Transverse colon (tissue), 4 donors: ENCODE results near the gene RHBDD1.

Experiments used
- POLR2A ChIP-seq: fragments of 450-650 bp; IDR thresholded peaks from one replicate; pipeline ENCODE4 v1.6.1; 2016; ENCODE audit warnings: antibody characterized with exemption, mild to moderate bottlenecking, moderate library complexity
- POLR2AphosphoS5 ChIP-seq, 3 donors: sonication (generic); formaldehyde crosslinking; IDR thresholded peaks; one replicate each; pipeline ENCODE4 v1.6.1; 2016; ENCODE audit warnings: antibody characterized with exemption in 3 of 3
- TF ChIP-seq, protein P1 (sequence below), 5 experiments: fragments of 200-600 bp in 3 of 5; fragments of 450-650 bp in 2 of 5; sonication (generic) in 3 of 5; IDR thresholded peaks; 1 replicate in 2 of 5; 2 replicates in 3 of 5; pipeline ENCODE4 v1.5.1; 2016 to 2017; ENCODE audit warnings: antibody characterized with exemption in 5 of 5, inconsistent platforms in 3 of 5, mild to moderate bottlenecking in 2 of 5, moderate library complexity in 1 of 5

GRCh38 chr2:226796012-226796839 is 39.6 kb upstream of the RHBDD1 start:
- no peak for TF ChIP-seq POLR2AphosphoS5 (IDR thresholded peaks at IDR 0.05)
- no peak for TF ChIP-seq POLR2A
- TF ChIP-seq, protein P1, sequence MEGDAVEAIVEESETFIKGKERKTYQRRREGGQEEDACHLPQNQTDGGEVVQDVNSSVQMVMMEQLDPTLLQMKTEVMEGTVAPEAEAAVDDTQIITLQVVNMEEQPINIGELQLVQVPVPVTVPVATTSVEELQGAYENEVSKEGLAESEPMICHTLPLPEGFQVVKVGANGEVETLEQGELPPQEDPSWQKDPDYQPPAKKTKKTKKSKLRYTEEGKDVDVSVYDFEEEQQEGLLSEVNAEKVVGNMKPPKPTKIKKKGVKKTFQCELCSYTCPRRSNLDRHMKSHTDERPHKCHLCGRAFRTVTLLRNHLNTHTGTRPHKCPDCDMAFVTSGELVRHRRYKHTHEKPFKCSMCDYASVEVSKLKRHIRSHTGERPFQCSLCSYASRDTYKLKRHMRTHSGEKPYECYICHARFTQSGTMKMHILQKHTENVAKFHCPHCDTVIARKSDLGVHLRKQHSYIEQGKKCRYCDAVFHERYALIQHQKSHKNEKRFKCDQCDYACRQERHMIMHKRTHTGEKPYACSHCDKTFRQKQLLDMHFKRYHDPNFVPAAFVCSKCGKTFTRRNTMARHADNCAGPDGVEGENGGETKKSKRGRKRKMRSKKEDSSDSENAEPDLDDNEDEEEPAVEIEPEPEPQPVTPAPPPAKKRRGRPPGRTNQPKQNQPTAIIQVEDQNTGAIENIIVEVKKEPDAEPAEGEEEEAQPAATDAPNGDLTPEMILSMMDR (IDR thresholded peaks at IDR 0.05) = no peak
